WTC11 (cell line): ENCODE measurements around the gene ZNF333.

ENCODE experiments used
- JUN ChIP-seq: sonication (generic); formaldehyde crosslinking; IDR thresholded peaks from 2 replicates; pipeline ENCODE4 v1.8.0; 2023; ENCODE audit warnings: mild to moderate bottlenecking, missing genetic modification reagents
- RORB ChIP-seq: fragments of 250-450 bp; sonication (Bioruptor Pico); IDR thresholded peaks from 2 replicates; pipeline ENCODE4 v1.9.0; 2021; ENCODE audit warnings: mild to moderate bottlenecking
- ZNF263 ChIP-seq: sonication (generic); formaldehyde crosslinking; IDR thresholded peaks from 2 replicates; pipeline ENCODE4 v1.8.1; 2022; ENCODE audit warnings: low read depth, mild to moderate bottlenecking, moderate library complexity, missing genetic modification reagents
- TF ChIP-seq, protein P1 (sequence below): fragments of 200-600 bp; IDR thresholded peaks from 2 replicates; pipeline ENCODE4 v1.8.0; 2022; ENCODE audit warnings: antibody characterized with exemption

DNA sequence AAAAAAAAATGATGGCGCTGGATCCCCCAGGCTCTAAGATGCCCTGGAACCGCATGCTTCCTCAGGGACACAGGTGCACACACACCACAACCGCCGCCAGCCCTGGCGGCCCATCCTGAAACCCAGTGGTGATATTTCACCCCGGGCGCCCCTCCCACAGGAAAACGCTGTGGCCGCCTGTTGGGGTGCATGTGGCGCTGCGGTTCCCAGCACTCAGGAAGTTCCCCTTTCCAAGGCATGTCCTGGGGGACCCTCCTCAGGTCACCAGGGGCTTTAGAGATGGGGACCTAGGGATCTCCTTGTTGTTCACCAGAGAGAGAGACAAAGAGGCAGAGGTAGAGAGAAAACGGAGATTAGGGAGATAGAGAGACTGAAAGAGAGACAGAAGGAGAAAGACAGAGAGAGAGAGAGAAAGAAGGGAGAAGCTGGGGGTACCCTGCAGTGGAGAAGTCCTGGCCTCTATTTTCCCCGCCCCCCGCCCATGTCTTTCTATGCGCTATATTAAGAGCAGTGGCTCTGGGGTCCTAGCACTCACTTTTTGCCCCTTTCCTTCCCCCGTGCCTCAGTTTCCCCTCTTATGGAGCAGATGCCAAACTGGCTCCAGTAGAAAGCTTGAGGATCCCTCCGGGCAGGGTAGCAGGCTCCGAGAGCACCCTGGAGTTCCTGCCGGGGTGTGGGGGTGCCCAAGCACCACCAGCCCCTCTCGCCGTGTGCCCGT lies 86.2 kb downstream of the ZNF333 start:
- TF ChIP-seq, protein P1, sequence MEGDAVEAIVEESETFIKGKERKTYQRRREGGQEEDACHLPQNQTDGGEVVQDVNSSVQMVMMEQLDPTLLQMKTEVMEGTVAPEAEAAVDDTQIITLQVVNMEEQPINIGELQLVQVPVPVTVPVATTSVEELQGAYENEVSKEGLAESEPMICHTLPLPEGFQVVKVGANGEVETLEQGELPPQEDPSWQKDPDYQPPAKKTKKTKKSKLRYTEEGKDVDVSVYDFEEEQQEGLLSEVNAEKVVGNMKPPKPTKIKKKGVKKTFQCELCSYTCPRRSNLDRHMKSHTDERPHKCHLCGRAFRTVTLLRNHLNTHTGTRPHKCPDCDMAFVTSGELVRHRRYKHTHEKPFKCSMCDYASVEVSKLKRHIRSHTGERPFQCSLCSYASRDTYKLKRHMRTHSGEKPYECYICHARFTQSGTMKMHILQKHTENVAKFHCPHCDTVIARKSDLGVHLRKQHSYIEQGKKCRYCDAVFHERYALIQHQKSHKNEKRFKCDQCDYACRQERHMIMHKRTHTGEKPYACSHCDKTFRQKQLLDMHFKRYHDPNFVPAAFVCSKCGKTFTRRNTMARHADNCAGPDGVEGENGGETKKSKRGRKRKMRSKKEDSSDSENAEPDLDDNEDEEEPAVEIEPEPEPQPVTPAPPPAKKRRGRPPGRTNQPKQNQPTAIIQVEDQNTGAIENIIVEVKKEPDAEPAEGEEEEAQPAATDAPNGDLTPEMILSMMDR, result no peak
- TF ChIP-seq RORB (CRISPR knock-in tag) (no peak), ZNF263 (no peak), JUN (CRISPR knock-in tag) (no peak)
